ENCODE results near the gene PTGDR2.

PTGDR2 gene

GRCh38 chr11:60844045-60844869 lies 11.5 kb downstream of the PTGDR2 start:
- Mint-ChIP-seq H3K4me3 (peak overlapping the region; percentile 95), H3K36me3 (ENCODE audit: low read depth) (peaks cover 74% of the 10 kb centered on the region), H3K4me1 (ENCODE audit: low read depth) (peaks cover 41% of the 10 kb centered on the region), H3K27me3 (no peaks in the 10 kb centered on the region), H3K27ac (peak overlapping the region; percentile 97), H3K9me3 (no peaks in the 10 kb centered on the region)
- no peak for DNase-seq

DNA sequence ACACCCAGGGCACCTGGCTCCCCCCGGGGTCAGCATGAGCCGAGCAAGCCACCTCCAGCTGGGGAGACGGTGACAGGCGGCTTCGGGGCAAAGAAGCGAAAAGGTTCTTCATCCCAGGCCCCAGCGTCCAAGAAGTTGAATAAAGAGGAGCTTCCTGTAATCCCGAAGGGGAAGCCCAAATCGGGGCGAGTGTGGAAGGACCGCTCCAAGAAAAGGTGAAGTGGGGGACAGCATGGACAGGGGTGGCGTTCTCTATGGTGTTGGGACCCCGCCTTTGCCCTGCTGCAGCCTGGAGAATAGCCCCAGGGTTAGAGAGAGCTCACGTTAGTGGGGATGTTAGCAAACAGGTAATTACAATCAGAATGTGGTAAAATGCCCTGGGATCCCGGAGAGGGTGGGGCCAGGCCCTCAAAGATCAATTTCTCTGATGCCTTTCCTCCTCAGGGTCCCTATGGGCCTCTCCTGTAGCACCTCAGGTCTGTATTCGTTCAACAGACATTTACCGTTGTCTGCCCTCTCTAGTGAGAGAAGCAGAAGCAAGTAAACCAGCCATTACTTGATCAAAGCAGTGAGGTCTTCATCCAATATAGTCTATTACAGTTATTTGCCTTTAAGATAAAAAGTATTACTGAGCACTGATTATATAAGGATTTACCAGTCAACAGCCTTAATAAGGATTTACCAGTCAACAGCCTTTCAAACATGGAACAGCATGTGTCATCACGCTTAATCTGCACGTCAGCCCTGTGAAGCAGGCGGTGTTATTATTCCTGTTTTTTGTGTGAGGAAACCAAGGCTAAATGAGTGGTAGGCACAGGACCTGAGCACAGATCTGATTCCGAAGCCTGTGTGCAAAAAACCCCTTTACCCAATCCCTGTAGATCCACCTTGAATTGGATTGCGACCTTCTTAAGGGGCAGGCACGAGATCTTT lies 12.8 kb downstream of the PTGDR2 start:
- Mint-ChIP-seq H3K4me3 (peak overlapping the region; percentile 95), H3K27ac (peak overlapping the region; percentile 97), H3K36me3 (ENCODE audit: low read depth) (peaks cover 60% of the 10 kb centered on the region), H3K27me3 (no peaks in the 10 kb centered on the region), H3K9me3 (no peaks in the 10 kb centered on the region), H3K4me1 (ENCODE audit: low read depth) (peaks cover 41% of the 10 kb centered on the region)
- DNase-seq = no peak

GRCh38 chr11:60841797-60842667 lies 13.7 kb downstream of the PTGDR2 start, which contains the start of gene CCDC86:
Gene CCDC86 (plus strand): TSS chr11:60842113. CDS start chr11:60842125, 12 bp downstream.
- H3K36me3 Mint-ChIP-seq (ENCODE audit: low read depth) = peaks cover 51% of the 10 kb centered on the region
- no peaks in the 10 kb centered on the region for H3K27me3 Mint-ChIP-seq
- H3K4me3 Mint-ChIP-seq = peak within 1 kb of the TSS; percentile 95
- peak; percentile 100 for DNase-seq
- H3K27ac Mint-ChIP-seq = peak within 1 kb of the TSS; percentile 97
- no peaks in the 10 kb centered on the region for H3K9me3 Mint-ChIP-seq
- H3K4me1 Mint-ChIP-seq (ENCODE audit: low read depth) = peaks cover 43% of the 10 kb centered on the region

DNA sequence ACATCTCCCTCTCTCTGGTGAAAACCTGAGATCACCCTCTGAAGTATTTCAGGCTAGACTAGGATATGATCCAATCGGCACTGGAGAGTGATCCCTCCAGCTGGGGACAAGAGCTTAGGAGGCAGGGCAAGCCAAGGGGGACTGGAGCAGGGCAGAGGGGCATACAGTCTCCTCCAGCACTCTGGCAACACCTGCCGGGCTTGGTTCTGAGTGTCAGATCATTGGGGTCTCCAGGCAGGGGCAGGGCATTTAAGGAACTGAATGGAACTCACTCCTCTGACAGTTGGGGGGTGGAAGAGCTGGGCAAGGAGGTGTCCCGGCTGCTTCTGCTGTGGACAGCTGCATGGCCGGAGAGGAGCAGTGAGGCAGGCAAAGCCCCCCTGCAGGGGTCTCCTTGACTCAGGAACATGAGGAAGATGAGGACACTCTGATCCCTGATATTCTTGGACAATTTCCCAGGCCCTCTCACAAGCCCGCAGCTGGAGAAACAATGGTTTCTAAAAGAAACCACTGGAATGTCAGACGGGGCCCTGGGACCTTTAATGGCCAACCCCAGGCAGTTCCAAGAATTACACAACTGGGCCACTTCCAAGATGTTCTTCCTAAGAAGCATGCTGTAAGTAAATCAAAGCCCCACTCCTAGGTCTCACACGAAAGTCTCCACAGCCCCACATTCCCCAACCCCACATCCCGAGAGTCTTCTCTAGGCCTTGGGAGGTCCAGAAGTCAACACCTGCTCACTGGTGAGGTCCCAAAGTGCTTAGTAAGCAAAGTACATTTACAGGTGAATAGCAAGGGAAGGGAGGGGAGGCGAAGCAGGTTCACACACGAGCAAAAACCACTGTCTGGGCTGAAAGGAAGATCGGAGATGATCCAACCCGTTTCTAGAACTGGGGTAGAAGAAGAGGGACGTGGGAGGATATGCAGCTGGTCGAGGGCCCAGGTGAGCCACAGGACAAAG lies 15.0 kb downstream of the PTGDR2 start:
- H3K4me3 Mint-ChIP-seq = peak overlapping the region; percentile 95
- H3K36me3 Mint-ChIP-seq (ENCODE audit: low read depth) = peaks cover 40% of the 10 kb centered on the region
- no peaks in the 10 kb centered on the region for H3K9me3 Mint-ChIP-seq
- no peak for DNase-seq
- H3K4me1 Mint-ChIP-seq (ENCODE audit: low read depth) = peaks cover 38% of the 10 kb centered on the region
- no peaks in the 10 kb centered on the region for H3K27me3 Mint-ChIP-seq
- H3K27ac Mint-ChIP-seq = peak overlapping the region; percentile 97

DNA sequence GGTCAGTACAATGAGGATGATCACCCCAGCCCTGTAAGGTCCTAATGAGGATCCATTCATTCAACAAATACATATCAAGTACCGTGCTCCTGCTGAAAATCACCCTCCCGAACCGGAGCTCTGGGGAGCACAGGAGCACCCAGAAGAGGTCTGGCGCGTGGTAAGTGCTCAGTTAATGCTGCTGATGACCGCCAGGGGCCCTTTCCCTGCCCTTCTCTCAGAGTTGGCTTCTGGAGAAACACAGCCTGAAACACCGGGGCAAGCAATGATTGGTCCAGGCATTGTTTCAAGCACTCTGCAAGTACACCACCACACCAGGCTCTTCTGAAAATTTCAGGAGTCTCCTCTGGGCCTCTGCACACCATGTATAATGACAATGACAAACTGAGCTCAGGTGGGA lies 17.6 kb downstream of the PTGDR2 start:
- Mint-ChIP-seq H3K4me1 (ENCODE audit: low read depth) (peaks cover 16% of the 10 kb centered on the region), H3K4me3 (no peak overlapping the region), H3K9me3 (no peaks in the 10 kb centered on the region), H3K27ac (no peak overlapping the region), H3K36me3 (ENCODE audit: low read depth) (peaks cover 15% of the 10 kb centered on the region), H3K27me3 (no peaks in the 10 kb centered on the region)
- DNase-seq = no peak

DNA sequence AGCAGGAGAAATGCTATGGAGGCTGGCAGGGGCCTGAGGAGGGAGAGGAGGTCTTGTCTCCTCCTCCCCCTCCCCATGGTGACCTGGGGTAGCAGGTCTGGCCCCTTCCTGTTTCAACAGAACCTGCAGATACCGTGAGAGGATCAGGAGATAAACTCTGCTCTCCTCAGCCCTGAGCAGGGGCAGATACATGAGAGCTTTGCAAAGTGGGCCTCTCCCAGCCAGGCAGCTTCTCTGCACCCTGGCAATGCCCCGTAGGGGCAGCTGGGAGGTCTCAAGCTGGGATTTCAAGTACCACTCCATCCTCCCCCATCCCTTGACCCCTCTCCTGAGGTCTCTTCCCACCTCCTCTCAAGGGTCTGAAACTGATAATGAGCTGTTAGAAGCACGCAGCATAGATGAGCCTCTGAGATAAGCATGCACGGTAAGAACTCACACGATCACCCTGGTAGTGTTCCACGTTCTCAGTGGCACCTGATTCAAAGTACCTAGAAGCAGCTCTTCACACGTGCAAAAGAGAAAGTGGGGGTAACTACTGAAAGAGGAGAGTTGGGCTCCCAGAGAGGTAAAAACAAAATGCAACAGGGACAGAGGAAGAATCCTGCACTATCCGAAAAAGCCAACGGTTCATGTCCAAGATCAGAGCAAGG lies 18.8 kb downstream of the PTGDR2 start:
- no peak overlapping the region for H3K27ac Mint-ChIP-seq
- H3K4me3 Mint-ChIP-seq = no peak overlapping the region
- peaks cover 9% of the 10 kb centered on the region for H3K27me3 Mint-ChIP-seq
- DNase-seq = no peak
- H3K4me1 Mint-ChIP-seq (ENCODE audit: low read depth) = peaks cover 16% of the 10 kb centered on the region
- peaks cover 3% of the 10 kb centered on the region for H3K36me3 Mint-ChIP-seq (ENCODE audit: low read depth)
- H3K9me3 Mint-ChIP-seq = no peaks in the 10 kb centered on the region

GRCh38 chr11:60835534-60835846 lies 20.3 kb downstream of the PTGDR2 start:
- Mint-ChIP-seq H3K27ac (no peak overlapping the region), H3K9me3 (no peaks in the 10 kb centered on the region), H3K36me3 (ENCODE audit: low read depth) (no peaks in the 10 kb centered on the region), H3K27me3 (peaks cover 9% of the 10 kb centered on the region), H3K4me1 (ENCODE audit: low read depth) (peaks cover 6% of the 10 kb centered on the region), H3K4me3 (no peak overlapping the region)
- no peak for DNase-seq

DNA sequence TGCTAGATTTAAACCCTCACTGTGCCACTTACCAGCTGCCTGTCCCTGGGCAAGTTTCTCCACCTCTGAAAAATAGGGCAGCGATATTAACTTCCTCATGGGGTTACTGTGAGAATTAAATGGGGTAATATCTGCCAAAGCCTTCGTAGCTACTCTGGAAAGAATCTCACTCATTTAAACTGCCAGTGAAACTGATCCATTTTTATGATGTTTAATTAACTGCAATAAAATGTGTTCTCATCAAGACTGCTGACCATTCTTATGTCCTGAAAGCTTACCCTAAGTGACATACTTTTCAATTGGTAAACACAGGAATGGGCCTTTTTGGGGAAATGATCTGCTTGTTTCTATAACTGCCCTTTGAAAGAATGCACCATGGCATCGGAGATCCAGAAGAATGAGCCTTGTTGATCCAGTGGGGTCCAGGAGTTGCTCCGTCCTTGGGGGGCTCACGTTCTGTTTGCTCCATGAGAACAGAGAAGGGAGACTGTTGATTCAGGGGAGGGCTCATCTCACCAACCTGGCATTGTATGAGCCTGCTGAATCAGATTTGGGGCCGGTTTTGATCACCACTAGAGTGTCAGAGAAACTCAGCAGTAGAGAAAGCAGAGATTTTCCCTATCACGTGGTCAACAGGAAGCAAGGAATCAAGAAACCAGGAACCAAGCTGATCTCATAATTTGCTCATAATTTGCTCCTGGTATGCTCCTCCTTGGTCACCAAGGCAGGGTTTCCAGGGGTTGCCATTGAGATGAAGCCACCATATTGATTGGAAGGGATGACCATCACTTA lies 20.8 kb downstream of the PTGDR2 start:
- H3K4me1 Mint-ChIP-seq (ENCODE audit: low read depth) = peaks cover 6% of the 10 kb centered on the region
- DNase-seq = no peak
- no peaks in the 10 kb centered on the region for H3K36me3 Mint-ChIP-seq (ENCODE audit: low read depth)
- peaks cover 9% of the 10 kb centered on the region for H3K27me3 Mint-ChIP-seq
- H3K27ac Mint-ChIP-seq = no peak overlapping the region
- no peaks in the 10 kb centered on the region for H3K9me3 Mint-ChIP-seq
- no peak overlapping the region for H3K4me3 Mint-ChIP-seq

GRCh38 chr11:60831501-60832079 lies 24.2 kb downstream of the PTGDR2 start:
- Mint-ChIP-seq H3K9me3 (no peaks in the 10 kb centered on the region), H3K4me1 (ENCODE audit: low read depth) (peaks cover 4% of the 10 kb centered on the region), H3K27ac (no peak overlapping the region), H3K36me3 (ENCODE audit: low read depth) (no peaks in the 10 kb centered on the region), H3K4me3 (no peak overlapping the region), H3K27me3 (peaks cover 9% of the 10 kb centered on the region)
- no peak for DNase-seq

DNA sequence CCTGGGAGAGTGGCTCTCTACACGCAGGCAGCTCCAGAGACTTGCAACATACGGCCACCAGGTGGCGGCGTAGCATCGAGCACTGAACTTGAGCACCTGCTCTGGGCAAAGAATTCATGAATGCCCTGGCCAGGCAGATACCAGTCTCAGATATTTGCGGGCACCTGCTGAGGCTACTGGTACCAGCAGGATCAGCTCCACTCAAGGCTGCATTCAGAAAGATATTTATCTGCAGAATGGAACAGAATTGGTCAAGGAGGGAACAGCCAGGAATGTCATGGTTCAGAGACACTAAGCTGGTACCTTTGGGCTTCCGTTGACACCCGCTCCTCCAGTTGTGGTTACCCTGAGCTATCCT lies 24.6 kb downstream of the PTGDR2 start:
- DNase-seq = peak; percentile 87
- Mint-ChIP-seq H3K36me3 (ENCODE audit: low read depth) (no peaks in the 10 kb centered on the region), H3K4me3 (no peak overlapping the region), H3K27me3 (peaks cover 9% of the 10 kb centered on the region), H3K9me3 (no peaks in the 10 kb centered on the region), H3K27ac (no peak overlapping the region), H3K4me1 (ENCODE audit: low read depth) (peaks cover 4% of the 10 kb centered on the region)

GRCh38 chr11:60830478-60831142 lies 25.1 kb downstream of the PTGDR2 start:
- DNase-seq = no peak
- H3K36me3 Mint-ChIP-seq (ENCODE audit: low read depth) = no peaks in the 10 kb centered on the region
- no peaks in the 10 kb centered on the region for H3K9me3 Mint-ChIP-seq
- no peak overlapping the region for H3K27ac Mint-ChIP-seq
- H3K27me3 Mint-ChIP-seq = peaks cover 9% of the 10 kb centered on the region
- no peak overlapping the region for H3K4me3 Mint-ChIP-seq
- peaks cover 4% of the 10 kb centered on the region for H3K4me1 Mint-ChIP-seq (ENCODE audit: low read depth)

- Mint-ChIP-seq H3K9me3 (no peaks in the 10 kb centered on the region), H3K4me1 (ENCODE audit: low read depth) (no peaks in the 10 kb centered on the region), H3K4me3 (no peak overlapping the region), H3K36me3 (ENCODE audit: low read depth) (no peaks in the 10 kb centered on the region), H3K27ac (no peak overlapping the region), H3K27me3 (peaks cover 3% of the 10 kb centered on the region)
- DNase-seq = no peak
Measured at GRCh38 chr11:60825790-60826189, 30.0 kb downstream of the PTGDR2 start.
